GM18519 (cell line): ENCODE data around the gene WNK2.

Source experiments
- ATAC-seq: cut with Tn5 transposase; IDR thresholded peaks from one replicate; pipeline ENCODE4 v1.9.1; 2021; ENCODE audit warnings: mild to moderate bottlenecking, moderate library complexity; ENCODE audit not compliant: unreplicated experiment, low FRiP score

The WNK2 gene

DNA sequence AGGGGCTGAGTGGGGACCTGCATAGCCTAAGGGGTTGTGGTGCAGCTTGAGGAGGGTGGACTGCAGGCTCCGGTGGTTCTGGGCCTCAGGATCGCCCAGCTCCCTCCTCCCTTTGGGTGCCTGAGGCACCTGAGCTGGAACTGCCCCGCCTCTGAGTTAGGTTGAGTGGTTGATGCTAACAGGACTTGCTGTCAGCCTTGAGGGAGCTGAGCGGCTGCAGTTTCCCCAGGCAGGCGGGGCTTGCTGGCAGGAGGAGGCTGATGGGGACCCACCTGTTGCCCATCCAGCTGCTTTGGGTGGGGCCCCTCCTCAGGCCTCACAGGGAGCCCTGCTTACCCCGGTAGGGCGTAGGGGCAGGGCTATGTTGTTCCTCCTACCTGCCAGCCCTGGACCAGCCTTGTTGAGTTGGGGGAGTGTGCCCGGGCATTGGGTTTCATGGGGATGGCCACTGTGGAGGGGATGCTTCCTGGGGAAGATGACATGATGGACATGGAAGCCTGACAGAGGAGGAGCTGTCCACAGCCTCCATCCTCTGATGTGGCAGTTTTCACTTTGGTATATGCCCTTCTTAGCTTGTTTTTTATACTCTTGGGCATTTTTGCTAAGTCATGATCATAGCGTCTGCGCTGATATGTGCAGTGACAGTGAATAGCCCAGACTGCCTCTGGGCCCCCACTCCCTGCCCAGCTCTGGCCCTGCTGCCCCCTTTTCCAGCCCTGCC lies 14.3 kb downstream of the WNK2 start:
- ATAC-seq: no peak

DNA sequence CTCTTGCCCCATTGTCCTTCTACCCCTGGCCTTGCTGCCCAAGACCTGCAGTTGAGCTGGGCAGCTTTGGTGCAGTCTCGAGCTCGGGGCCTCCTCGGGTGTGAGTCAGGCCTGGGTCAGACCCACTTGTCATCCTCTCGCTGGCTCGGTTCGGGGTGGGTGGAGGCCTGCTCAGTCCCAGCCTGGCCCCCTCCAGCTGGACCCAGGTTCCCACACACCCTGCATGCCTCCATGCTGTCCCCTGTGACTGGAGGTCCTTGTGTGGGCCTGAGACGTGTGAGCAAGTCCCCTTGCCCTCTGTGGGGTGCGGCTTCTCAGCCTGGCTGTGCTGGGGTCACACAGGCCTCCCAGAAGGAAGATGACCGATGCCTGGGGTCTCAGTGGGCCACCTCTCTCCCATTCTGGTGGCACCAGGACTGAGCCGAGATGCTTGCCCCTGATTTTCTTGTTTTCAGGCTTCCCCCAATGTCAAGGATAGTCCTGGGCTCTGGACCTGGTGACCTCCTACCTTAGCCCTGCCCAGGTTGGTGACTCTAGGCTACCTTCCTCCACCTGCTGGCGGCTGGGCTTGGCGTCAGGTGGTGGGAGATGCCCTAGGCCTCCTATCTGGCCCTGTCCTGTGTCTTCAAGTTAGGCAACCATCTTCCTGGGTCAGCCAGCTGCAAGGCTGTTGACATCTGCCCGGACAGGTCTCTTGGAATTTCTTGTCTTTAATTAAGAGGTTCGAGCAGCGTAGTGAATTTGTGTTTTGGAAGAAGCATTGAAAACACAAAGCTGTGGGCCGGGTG lies 15.1 kb downstream of the WNK2 start:
- no peak for ATAC-seq

DNA sequence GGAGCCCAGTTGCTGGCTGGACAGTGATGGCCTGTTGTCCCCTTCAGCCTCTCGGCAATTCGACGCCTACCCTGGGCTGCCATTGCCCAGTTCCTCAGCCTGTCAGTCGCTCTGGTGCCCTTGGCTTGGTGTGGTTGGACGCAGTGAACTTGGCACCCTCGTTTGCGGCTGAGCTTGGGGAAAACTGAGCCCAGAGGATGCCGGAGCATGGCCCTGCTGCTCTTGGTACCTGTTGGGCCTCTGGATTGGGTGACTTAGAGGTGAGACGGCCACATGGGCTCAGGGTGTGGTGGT lies 16.5 kb downstream of the WNK2 start:
- no peak for ATAC-seq

DNA sequence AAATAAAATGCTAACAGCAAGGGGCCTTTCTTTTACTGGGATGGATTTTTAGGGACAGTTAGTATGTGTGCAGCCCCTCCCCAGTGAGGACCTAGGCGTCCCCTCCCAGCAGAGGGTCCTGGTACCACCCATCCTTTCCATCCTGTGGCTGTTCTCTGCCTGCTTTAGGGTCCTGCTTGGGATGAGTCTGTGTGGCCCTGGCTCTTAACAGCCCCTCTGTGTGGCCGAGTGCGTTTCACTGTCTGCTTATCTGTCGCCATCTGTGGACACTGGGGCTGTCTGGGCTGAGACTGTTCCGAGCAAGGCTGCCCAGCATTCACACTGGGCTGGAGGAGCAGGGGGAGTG lies 17.0 kb downstream of the WNK2 start:
- ATAC-seq: no peak

DNA sequence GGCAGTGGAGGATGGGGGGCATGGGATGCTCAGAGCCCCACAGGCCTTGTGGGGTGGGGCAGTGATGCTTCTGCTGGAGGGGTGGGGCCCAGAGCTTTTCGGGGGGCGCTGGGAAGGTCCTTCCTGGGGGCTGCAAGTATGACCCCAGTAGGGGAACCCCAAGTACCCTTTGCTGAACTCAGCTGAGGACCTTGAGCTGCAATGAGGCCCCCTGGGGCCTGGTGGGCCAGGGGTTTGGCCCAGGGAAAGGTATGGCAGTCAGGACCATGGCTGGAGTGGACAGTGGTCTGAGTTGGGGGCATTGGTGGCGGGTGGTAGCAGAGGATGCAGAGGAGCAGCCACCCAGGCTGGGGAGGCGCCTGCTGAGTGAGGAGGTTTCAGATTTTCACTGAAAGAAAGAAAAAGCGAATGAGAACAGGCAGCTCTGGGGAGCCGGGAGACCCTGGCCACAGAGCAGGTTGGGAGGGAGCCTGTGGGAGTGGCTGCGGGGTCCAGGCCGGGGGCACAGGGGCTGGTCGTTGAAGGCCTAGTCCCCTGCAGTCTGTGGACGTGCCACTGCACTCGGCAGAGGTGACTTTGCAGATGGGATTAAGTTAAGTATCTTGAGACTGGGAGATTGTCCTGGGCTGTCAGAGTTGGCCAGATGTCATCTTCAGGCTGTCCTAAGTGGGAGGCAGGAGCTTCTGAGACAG lies 19.2 kb downstream of the WNK2 start:
- ATAC-seq: no peak

DNA sequence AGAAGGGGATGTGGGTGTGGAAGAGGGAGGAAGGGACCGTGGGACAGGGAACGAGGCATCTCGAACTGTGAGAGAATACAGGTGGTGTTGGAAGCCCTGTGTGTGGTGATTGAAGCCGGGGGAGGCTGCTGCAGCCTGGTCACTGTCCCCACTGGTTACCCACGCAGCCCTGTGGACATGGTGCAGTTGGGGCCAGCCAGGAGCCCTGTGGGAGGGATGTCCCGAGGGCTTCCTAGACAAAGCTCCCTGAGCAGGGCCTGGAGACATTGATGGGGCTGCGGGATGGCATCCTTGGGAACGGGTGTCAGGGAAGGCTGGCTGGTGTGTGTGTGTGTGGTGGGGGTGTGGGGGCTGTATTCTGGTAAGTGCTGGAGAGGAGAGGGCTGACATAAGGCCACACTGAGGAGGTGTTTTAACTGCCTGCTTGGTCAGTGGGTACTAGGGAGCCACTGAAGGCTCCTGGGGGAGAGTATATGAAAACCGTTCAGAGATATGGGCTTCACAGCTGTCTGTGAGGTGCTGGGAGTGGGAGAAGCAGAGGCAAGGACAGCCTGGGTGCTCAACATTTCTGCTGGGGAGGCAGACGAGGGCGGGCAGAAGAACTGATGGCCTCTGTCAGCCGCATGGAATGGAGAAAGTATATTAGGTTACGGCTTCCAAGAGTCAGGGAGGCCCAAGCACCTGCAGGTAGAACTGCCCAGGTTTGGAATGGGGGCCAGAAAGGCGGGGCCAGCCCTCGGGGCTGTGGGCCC lies 20.0 kb downstream of the WNK2 start:
- no peak for ATAC-seq

DNA sequence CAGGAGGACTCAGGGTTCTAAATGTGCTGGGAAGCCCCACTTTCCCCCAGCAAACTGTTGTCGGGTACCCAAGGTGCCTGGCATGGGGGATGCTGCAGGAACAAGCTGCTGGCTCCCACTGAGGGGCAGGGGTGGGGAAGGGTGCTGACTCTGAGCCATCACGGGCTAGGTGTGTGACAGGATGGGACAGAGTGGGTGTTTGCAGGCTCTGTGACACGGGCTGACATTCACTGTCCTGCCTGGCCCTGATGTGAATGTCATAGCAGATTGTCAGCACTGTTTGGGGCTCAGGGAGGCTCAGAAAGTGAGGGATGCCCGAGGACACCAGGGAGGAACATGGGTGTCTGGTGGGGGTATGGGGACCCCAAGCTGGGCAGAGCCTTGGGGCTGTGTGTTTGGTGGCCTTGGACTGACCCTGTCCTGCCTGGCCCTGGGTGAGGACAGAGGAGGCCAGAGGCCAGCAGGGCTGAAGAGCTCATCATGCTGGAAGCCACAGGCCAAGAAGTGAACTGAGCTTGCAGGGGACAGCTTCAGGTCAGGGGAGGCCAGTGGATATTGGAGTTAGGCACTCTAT lies 20.6 kb downstream of the WNK2 start:
- ATAC-seq: no peak

DNA sequence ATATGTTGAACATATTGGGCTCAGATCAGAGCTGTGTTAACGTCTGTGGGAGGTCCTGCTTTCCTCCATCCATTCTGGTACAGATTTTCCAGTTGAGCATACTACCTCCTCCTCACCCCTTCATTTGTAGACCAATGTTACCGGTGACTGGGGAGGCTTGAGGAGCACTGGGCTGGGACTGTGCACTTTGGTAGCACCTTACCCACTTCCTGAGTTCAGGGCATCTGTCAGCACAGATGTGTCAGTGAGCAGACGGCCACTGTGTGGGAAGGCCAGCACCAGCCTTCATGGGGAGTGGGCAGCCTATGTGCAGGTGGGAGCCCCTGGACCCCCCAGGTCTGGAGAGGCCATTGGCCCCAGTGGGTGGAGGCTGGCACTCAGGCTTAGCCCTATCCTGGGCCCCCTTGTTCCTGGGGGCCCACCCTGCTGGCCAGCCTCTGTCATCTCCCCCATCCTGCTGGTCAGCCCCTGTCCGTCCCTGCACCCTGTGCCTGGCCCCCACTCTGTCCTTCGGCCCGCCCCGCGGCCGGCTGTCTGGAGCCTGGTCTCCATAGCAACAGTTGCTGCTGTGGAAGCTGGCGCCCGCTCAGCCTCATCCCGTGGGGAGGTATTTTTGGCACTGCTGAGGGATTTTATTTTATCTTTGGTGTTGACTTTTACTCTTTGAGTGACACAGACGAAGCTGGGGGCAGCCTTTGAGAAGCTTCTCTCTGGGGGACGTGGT lies 21.3 kb downstream of the WNK2 start:
- no peak for ATAC-seq

DNA sequence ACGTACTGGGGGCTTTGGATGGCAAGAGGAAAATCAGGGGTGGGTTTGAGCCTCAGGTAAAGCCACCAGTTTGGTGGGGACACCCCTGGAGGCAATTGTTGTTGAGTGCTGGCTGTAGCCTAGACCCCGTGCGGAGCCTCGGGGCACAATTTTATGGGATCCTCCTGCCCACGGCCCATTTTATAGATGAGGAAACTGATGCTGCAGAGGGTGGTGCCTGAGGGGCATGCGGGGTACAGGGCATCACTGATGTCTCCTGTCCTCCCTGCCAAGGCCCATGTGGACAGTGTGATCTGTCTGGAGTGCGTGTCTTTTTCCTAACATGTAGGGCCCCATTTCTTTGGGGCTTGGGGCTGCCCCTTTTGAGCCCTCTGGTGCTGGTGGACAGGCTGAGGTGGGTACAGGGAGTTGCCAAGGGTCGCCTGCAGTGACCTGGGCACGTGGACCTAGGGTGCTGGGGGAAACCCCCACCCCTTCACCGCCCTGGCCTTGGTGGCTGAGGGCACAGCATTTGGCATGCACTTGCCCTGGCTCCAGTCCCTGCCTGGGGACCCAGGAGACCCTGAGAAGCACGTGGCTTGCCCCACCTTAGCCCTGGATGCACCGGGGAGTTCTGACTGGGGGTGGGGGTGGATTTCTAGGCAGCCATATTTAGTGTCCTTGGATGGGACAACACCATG lies 22.1 kb downstream of the WNK2 start:
- ATAC-seq: no peak

DNA sequence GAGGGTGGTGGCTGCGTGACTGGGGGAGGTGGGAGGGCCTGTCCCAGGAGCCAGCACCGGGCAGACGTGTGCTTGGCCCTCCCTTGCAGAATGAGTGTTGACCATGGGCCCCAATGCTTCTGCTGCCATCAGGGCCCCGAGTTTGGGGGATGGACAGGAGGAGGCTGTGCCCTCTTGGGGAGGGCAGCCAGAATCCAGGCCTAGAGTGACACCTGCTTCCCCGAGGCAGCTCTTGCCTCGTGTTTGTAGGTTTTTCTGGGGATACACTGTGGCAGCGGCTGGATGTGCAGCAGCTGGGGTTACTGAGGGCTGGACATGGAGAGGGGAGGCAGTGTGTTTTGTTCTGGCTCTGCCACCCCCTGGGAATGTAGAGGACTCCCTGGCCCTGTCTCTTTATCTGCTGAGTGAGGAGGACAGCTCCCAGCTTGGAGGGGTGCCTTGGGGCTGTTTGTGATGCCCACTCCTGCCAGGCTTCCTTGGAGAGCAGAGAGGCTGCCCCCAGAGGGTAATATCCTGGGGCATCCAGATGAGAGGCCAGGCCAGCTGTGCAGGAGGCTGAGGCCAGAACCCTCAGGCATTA lies 22.7 kb downstream of the WNK2 start:
- ATAC-seq: no peak

DNA sequence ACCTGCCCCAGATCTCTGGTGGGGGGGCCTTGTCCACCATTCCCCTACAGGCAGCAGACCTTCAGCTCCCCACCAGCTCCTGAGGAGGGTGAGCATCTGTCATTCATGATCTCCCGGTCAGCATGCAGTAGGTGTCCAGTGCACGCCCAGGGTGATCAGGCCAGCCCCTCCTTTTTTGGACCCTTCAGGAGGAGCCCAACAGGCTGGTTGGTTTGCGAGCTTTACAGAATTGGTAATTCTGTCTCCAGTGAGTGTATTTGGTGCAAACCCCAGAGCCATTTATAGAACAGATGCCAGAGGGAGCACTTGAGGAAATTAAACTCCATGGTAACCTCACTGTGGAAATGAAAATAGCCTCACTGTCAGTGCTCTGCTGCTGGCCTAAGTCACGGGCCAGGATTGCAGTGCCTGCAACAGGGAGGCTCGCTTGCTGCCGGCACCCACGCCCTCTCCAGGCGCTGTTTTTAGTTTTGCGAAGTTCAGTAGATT lies 23.4 kb downstream of the WNK2 start:
- no peak for ATAC-seq

DNA sequence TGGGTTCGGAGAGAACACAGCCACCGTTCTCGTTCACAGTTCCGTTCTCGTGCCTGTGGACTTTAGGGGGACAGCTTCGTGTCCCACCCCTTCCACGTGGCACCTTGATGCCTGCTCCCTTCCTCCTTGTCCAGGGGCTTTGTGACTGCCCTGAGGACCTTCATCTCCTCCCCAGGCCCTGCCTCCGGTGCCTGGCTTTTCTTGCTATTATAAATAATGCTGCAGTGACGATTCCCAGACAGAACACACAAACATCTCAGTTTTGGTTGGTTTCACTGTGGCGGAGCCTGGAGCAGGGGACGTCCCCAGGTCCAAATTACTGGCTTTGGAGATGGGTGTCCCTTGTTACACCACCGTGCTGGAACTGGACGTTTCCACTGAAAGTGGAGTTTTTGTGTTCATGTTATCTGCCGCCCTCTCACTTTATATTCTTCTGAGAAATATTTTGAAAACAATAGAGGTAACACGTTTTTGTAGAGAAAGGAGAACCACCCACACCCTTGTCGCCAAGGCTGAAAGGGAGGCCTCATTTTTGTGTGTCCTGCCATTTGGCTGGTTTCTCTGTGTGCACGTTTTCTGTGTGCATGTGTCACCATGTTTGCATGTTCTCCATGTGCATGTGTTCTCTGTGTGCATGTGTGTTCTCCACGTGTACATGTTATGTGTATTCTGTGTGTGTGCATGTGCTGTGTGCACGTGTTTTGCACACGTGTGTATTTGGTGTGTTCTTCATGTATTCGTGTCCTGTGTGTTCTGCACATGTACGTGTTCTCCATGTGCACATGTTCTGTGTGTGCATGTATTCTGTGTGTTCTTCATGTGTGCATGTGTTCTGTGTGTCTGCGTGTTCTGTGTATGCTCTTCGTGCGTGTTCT lies 24.2 kb downstream of the WNK2 start:
- no peak for ATAC-seq

DNA sequence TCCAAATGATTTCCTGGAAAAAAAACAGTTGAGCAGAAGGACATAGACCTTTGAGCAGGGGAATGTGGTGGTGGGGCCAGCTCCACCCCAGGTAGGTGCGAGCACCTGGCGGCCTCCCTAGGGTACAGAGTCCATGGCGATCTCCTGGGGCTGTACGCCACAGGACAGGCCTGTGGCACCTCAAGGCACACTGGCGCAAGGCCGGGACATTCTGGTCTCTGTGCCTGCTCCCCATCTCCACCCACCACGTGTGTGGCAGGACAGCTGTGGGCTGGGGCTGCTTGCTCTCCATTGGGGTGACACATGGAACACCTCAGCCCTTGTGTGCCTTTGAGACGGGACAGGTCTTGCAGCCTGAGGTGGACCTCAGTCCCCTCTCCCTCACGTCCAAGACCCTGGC lies 25.2 kb downstream of the WNK2 start:
- no peak for ATAC-seq

DNA sequence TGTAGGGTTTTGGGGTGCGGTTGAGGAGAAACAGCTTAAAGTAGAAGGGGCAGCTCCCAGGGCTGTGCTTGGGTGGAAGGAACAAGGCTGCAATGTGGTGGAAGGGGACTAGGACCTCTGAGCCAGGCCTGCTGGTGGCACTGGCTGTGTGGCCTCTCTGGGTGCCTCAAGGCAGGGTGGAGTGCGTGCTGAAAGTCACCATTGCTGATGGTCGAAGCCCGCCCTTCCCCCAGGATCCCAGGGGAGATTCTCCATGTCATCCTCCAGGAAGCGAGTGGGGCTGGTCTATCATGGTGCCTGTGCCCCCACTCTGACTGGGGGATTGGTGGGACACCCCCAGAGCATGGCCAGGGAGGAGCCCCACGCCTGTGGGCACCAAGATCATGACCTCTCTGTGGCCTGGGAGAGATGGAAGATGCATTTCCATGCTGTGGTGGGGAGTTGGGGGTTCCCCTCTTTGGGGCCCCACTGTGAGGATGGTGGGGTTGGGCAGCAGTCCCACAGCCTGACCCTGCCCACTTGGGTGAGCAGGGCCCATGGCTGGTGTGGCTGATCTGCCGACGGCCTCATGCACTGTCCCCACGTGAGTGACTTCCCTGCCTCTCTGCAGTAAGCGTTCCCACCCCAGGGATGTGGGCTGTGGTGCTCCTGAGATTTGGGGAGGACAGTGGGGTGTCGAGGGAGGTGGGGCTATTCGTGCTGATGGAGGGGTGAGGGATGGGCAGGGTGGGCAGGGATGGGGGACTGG lies 25.8 kb downstream of the WNK2 start:
- ATAC-seq: no peak

DNA sequence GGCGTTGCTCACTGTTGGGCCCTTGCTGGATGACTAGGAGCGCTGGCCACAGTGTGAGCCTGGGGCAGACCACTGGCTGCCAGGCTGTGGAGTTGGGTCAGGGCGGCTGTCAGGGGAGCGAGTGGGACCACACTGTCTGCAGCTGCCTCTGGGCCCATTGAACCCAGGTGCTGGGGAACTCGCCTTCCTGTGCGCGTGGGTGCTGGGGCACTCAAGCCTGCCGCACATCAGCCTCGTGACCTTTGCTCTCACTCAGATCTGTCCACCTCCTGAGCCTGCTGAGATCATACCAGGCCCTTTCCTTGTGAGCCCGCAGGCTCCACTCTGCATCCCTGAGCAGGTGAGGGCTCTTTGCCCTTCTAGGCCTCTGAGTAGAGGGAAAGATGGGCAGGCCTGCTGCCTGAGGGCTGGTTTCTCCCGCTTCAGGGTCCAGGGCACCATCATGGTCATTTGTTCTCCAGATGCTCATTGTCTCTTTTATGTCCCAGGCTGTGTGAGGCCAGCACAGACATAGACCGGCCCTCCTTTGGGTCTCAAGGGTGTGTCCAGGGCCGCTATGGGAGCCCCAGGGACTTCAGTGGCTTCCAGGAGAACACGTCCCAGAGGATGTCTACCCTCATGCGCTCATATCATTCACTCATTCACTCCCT lies 26.5 kb downstream of the WNK2 start:
- ATAC-seq: no peak

DNA sequence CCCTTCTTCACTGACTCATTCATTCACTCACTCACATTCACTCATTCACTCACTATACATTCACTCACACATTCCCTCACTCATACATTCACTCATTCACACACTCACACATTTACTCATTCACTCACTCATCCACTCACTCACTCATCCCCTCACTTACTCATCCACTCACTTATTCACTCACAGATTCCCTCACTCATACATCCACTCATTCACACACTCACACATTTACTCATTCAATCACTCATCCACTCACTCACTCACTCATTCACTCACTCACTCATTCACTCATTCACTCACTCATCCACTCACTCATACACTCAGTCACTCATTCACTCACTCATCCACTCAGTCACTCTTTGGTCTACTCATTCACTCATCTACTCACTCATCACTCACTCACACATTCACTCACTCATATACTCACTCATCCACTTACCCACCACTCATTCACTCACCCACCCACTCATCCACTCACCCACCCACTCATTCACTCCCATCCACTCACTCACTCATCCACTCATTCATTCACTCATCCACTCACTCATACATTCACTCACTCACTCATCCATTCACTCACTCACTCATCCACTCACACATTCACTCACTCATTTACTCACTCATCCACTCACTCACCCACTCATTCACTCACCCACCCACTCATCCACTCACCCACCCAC lies 27.2 kb downstream of the WNK2 start:
- ATAC-seq: no peak

DNA sequence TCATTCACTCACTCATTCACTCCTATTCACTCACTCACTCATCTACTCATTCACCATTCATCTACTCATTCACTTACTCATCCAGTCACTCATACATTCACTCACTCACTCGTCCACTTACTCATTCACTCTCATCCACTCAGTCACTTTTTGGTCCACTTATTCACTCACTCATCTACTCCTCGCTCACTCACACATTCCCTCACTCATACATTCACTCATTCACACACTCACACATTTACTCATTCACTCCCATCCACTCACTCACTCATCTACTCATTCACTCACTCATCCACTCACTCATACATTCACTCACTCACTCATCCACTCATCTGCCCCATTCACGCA lies 27.7 kb downstream of the WNK2 start:
- no peak for ATAC-seq
